HG03175 (cell line): ENCODE results near the gene SLCO4A1.
A peak's percentile ranks its signal among the peaks of the same experiment; 100 is the strongest.

Experiments
- ATAC-seq: cut with Tn5 transposase; IDR thresholded peaks from one replicate; pipeline ENCODE4 v1.9.1; 2021; ENCODE audit warnings: mild to moderate bottlenecking, moderate library complexity; ENCODE audit not compliant: unreplicated experiment

The SLCO4A1 gene

DNA sequence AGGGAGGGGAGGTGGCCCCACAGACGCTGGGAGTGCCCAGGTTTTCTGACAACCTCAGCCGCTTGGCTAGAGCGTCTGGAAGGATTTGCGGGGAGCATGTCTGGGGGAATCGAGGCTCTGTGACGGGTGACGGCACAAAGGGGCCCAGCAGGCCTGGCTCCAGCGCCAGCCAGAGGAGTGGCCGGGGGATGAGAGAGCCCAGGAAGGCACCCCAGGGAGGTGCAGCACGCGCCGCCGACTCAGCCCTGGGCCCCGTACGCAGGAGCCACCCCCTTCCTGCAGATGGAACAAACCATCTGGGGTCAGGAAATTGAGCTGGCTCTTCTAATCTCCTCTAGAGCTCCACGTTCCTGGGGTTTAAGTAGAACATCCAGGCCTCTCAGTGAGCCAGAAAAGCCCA, 5.9 kb upstream of the SLCO4A1 start:
- ATAC-seq = no peak

DNA sequence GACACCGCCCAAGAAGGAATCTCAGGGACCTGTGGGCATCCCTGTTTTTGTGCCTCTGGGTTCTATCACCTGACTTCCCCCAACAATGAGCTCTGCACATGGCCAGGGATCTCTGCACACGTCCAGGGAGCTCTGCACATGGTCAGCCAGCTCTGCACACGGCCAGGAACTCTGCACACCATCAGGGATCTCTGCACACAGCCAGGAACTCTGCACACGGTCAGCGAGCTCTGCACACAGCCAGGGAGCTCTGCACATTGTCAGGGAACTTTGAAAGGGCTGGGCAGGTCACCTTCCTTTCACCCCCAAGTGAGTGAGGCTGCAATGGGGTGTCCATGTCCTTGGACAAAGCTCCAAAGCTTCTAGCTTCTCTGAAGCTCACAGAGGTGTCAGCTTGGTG, 5.2 kb upstream of the SLCO4A1 start:
- ATAC-seq = no peak

DNA sequence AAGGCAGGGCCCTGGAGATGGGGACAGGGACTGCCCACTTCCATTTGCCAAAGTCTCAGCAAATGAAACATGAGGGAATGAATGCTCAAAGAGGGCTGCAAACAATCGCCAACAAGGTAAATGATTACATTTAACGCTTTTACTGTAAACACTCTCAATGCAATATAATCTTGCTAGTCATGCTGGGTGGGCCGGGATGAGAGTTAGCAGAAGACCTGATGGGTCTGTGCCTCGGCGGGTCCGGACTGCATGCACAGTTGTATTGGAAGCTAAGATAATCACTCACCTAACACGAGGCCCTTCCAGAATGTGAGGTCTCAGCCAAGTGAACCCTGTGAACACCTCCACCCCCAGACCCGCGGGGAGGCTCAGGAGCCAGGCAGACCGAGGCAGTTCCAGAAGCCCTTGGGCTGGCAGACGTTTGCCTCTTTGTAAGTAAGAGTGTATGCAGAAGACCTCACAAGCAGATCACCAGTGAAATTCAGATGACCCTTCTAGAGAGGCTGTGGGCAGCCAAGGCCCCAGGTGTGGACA, 4.7 kb upstream of the SLCO4A1 start:
- ATAC-seq = no peak

DNA sequence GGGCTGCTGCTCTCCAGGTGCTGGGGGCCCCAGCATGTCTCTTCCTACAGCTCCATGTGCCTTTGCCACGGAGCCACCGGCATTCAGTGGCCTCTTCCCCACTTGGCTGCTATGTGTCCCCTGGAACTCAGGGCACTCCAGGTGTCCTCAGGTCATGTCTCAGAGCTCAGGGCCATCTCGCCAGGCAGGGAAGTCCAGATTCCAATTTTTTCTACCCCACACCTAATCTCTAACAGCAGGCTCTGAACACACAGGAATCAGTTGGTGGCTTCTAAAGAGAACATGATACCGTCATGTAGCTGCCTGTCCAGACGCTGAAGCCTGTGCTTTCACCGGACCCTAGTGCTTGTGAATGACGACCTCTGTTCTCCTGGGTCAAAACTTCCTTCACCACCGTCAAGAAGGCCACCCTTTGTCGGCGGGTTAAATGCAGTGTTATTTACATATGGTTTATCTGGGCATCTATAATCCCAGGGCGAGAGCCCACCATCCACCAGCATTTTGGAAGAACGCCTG, 4.2 kb upstream of the SLCO4A1 start:
- no peak for ATAC-seq

DNA sequence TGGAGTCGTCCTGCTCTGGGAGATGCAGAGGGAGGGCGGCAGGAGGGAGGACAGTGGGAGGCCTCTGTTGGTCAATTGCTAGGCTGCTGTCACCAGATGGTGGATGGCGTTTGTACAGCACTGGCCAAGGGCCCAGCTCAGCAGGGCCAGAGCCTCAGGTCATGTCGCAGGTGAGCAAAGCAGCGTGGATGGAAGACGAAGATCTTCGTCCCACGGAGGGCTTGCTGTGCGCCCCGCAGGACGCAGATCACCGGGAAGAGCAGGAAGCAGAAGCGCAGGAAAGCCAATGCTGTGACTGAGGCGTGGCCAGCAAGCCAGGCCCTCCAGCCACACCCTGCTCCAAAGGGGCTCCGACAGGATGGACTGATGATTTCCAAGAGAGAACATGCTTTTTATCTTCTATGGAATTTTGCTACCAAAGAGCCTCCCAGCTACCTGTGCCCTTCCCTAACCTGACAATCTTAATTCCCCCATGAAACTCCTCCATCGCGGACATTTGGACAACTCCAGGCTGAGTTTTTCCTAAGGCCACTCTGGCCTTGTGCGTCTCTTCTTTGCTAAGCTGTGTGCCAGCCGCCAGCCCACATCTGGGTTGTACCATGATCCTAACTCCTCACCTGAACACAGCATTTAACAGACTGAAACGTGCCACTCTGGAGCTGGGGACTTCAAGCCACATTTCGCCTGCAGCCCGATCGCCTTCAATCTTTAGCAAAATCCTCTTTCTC, 3.5 kb upstream of the SLCO4A1 start:
- no peak for ATAC-seq

DNA sequence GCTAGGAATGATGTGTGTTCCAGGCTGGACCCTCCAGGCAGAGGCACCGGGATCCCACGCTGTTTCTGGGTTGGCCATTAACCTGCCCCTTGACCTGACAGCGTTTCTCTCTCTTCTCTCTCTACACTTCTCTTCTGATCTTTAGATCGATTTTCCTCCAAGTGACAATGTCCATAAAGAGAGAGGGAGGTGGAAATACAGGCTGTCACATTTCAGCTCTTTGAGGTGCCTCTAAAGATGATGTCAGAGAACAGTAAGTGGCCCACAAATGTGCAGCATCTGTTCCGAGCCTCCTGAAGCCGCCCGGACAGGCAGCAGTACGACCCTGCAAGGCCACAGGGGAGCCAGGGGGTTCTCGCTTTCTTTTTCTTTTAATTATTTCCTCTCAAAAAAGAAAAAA, 2.5 kb upstream of the SLCO4A1 start:
- ATAC-seq = no peak

DNA sequence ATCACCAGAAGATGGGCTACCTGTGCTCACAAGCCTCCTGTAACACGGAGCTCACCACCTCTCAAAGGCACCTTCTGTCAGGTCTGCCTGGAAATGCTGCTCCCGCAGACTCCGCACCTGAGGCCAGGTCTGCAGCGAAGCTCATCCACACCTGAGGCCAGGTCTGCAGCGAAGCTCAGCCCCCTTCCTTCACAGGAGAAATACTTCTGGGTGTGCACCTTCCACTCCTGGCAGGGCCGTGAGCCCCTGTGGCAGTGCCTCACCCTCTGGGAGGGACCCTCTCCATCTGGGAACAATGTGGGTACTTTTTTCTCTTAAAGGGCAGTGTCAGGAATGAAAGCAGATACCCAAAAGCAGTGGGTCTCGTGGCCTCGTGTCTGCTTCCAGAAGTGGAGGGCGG, 1.4 kb upstream of the SLCO4A1 start:
- no peak for ATAC-seq

DNA sequence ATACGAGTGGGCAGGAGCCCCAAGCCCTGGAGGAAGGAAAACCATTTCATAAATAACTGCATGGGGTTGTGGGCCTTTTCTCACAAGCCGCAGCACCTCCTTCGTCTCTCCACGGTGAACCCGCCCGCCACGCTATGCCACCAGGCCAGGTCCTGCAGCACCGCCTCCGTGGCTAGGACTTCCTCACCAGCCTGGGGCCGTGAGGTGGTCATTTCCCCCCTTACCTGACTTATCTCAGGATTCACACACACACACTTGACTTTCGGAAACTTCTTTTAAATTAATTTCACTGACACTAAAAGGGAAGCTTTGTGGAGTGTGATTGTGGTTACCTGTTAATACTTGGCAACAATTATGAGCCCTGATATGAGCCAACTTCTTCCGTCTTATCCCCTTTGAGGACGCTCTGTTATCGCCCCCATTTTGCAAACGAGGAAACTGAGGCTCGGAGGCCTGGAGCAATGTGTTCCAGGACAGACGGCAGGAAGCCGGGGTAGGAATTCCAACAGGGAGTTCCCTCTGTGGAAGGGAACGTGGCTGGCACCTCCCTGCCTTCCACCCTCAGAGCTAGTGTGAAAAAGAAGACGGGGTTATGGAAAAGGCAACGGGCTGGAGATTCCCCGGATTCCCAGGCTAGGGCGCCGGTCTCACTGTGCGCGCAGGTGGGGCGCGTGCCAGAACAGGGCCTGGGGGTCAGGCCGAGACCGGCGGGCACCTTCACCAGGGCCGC, 817 bp upstream of the SLCO4A1 start:
- ATAC-seq = no peak

DNA sequence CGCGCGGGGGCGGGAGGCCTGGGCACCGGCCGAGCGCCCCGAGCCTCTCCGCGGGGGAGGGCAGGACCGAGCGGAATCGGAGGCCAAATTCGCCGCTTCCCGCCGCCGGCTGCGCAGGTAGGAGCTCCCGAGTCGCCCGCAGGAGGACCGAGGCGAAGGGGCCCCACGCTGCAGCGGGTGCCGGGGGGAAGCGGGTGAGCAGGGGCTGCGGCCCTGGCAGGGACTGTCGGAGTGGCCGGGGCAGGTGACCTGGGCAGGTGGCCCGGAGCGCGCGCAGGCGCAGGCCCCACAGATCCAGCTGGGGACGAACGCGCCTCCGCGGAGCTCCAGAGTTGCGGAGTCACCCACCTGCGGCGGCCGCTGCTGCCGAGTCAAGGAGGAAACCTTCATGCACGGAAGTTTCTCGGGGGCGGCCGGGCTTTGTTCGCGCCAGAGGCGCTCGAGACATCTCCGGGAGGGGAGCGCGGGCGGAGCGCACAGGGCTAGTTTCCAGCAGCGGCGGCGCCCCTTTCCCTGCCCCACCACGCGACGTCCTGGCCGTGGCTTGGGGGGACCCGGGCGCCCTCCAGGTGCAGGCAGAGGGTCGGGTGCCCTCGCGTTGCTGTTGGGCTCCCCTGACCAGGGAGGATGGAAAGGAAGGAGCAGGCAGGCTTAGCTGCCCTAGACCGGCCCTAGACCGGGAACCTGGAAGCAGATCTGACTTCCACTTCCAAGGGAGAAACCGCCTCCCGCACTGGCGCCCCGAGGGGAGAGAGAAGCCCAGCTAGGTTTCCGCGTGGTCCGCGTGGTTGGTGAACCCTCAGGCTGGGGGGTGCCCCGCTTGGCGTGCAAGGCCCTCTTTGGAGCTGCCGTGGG, 590 bp downstream of the SLCO4A1 start:
- ATAC-seq = peak; percentile 21

DNA sequence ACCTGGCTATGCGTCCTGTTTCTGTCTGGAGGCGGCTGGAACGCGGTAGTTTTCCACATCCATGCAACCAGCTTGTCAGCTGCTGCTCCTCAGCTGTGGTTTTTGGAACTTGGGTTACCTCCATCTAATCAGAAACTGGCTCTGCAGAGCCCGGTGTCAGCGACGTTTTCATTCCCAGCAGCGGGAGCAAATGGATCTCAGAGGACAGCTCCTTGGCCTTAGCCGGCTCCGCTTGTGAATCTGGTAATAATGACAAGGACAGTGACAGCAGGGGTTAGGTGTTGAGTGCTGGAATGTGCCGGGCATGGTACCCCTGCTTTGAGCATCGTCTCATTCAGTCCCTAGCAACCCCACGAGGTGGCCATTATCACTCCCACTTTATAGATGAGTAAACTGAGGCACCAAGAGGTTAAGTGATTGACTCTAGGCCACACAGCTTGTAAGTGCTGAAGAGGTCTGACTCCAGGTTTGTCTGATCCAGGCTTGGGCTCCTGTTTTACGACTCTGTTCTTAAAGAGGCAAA, 1.3 kb downstream of the SLCO4A1 start:
- ATAC-seq = no peak

DNA sequence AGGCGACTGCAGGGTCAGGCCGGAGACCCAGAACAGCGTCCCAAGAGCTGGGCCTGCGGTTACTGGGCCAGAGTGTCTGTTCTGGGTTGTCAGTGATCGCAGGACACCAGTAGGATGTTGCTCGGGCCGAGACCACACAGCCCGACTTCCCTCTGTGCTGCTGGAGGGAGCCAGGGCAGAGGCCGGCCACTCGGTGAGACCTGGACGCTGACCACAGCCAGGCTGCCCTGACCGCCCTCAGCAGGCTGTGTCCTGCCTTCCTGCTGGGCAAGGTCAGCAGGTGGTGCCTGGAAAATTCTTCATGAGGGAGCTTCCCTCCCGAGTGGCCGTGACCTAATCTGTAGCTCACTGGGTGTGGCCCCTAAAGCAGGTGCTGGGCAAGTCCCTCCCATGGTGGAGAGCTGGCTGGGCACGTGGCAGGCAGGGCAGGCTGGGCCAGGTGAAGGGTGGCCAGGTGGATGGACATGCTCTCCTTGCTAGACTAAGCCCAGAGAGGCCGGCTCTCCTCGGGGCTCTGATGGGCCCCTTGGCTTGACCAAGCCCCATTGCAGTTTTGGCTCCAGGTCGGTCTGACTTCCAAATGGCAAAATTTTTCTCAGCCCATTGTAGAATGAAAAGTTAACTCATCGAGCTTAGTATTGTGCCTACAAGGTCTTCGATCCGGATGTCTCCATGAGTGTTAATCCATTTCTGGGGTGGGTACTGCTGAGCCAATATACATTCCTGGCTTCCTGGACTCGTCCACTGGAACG, 1.9 kb downstream of the SLCO4A1 start:
- no peak for ATAC-seq

DNA sequence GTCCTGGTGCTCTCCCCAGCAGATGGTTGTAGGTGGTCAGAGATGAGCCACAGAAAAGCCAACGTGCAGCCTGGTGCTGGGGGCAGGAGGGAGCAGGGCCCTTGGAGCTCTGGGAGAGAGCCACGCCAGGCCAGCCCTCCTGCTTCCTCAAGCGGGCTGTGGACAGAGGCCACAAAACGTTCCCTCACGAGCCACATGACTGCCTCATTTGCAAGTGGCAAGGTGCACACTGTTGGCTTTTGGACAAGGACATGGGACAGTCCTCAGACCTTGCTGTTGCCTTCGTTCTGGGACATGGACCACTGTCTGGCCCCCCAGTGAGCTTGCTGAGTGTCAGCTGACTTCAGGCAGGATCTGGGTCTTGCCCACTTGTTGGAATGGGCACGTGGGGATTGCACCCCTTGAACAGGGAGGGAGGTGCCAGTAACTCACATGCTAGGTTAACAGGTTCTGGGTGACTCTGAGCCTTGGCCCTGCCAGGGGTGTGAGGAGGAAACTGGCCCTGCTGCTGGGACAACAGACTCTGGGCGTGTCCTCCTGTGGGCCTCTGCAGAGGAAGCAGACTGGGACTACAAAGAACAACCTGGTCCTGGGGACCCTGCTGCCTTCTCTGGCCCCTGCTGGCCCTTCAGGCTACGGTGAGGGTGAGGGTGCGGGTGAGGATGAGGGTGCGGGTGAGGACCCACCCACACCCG, 2.6 kb downstream of the SLCO4A1 start:
- no peak for ATAC-seq

DNA sequence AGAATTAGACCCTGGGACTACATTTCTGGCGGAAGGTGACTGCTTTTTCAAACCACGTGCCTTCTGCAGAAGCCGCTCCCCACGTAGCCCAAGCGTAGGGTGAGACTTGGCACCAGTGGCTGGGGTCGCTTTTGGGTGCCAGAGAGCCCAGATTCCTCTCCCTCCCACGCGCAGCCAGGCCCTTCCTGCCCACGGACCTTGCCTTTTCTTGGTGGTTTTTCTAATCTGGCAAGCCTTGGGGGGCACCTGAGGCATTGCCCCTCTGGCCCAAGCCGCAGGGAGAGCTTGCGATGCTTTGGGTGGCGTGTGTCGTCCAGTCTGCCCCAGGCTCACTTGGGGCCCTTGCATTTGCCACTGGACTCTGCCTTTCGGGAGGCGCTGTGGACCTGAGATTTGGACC, 3.3 kb downstream of the SLCO4A1 start:
- no peak for ATAC-seq

DNA sequence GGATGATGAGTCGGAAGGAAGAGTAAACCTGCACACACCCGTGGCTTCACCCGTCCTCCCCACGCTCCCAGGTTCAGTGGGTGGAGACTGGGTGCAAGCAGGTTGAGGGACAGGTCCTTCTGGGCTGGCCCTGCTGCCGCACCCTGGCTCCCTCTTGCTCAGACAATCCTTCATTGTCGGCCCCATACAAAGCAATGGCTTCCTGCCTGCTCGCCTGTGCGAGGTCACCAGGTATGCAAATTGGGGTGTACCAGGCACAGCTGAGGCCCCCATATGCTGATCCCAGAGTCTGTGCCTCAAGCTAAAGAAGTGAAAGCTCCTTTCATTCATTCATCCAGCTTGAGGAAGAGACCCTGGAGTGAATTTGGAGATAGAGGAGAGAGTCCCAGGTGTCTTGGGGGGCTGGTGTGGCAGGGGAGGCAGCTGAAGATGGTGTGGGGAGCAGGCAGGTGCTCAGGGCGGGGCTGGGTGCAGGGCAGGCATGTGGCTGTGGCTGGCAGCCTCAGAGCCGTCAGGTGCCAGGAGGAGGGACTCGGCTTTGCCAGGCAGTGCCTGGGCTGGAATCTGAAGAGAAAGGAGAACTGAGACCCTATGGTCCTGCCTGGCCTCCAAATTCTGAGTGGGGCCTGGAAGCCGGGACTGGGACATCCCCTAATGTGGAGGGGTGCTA, 4.7 kb downstream of the SLCO4A1 start:
- ATAC-seq = no peak

DNA sequence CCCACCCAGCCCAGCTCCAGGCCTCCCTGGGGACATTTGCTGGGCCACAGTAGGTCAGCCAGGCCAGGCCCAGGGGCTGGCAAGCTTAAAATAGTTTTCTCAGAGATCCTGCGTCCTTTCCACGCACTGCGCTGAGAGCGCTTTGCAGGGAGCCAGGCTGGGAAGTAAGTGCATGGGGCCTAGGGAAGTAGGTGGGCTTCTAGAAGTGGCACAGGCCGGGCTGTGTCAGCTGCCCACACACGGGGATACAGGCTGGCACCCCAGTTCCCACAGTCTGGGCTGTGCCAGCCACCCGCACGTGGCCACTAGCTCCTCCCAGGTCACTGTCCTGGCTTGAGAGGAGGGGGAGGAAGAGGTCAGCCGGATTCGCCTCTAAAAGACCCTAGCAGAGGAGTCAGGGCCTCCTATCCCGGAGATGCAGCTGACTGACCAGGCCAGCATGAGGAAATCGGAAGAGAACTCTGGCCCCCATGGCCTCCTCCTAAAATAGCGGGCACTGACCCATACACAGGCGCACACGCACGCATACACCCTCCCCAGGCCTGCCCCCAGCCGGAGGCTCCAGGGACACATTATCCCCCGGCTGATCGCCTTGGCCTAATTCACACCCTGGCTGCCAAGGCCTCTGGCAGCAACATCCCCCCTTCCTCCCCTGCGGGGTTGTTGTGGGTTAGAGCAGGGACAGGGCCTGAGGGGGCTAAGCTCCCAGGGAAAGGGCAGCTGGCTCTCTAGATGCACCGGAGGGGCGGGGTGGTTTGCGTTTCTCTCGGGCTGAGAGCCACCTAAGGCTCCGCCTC, 5.4 kb downstream of the SLCO4A1 start:
- ATAC-seq = no peak

DNA sequence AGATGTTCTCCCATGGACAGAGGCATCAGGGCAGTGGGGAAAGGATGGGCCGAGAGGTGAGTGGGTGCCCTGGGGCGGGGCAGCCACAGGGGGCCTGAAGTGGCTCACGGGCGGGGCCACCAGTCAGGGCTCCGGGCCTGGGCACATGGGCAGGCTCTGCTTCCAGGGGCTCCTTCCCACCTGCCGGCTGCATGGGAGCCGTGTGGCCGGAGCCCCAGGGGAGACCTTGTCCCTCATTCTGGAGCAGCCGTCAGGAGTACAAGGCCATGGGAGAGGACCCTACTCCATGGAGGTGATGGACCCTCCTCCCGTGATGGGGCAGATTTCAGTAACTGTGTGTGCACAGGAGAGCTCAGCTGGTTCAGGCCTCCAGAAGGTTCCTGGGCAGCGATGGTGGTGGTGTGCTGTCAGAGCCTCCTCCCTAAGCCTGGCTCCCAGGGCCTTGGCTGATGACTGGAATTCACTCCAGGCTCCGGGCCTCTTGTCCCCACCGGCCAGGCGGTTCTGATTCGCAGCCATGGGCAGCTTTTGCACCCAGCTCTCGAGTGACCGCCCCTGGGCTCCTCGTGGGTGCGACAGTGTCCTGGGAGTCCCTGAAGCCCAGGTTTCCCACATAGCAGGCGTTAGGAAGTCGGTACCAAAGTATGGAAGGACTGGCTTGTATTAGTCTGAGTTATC, 6.2 kb downstream of the SLCO4A1 start:
- no peak for ATAC-seq

DNA sequence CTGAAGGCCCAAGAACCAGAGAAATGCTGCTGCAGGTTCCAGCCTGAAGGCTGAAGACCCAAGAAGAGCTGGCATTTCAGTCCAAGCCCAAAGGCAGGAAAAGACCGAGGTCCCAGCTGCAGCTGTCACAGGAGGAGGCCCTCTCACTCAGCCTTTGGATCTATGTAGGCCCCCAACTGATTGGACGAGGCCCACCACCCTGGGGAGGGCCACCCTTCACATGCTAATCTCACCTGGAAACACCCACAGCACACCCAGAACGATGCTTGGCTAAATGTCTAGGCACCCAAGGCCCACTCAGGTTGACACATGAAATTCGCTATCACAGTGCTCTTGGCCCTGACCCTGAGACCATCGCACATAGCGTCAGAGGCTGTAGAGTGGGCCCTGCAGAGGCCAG, 6.8 kb downstream of the SLCO4A1 start:
- no peak for ATAC-seq
